ENCODE results near the gene COX20.
"Not testable (repeated sequence)": the region's sequence is repeated elsewhere in the genome, so short reads cannot be mapped to it uniquely, and the experiment has no call there.

Gene COX20

DNA sequence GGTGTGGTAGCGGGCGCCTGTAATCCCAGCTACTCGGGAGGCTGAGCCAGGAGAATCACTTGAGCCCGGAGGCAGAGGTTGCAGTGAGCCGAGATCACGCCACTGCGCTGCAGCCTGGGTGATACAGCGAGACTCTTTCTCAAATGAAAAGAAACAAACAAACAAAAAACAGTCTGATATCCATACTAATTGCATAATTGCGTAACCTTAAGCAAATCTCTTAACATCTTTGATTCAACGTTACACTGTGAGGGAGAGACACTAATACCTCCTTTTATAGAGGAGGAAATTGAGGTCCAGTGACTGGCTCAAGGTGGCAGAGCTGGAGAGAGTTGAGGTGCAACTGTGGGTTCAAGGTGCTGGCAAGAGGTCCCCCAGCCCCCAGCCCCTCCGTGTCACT is 12.6 kb upstream of the COX20 start:
- no peak for DNase-seq (ENCODE audit: low spot score)

DNA sequence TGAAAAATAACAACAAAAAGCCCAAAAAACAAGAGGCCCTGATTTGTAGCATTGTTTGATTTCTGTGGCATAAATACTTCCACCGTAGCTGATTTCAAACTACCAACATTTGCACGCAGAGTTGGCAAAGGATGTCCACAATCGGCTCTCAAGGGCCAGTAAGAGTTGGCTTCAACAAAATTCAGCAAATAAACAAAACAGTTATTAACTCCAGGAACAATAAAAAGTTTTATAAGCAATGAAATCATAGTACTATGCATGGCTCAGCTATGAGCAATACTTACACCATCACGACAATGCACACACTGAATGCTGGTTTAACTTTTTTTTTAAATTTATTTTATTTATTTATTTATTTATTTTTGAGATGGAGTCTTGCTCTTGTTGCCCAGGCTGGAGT is 8.7 kb upstream of the COX20 start:
- no peak for DNase-seq (ENCODE audit: low spot score)

DNA sequence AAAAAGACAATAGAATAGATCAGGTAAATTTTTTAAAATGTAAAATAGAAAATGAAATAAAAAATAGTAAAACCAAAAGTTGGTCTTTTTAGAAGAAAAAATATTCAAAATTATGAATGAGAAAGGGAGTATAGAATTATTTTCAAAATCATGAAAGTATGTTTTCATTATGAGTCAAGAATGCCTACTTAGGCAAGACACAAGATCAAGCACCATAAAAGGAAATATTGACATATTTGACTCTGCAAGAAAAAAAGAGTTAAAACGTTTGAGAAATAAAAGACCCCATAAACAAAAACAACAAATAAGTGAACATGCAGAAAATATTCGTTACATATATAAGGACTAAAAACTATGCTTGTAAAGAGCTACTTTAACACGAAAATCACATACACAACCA is 4.8 kb upstream of the COX20 start:
- no peak for DNase-seq (ENCODE audit: low spot score)

DNA sequence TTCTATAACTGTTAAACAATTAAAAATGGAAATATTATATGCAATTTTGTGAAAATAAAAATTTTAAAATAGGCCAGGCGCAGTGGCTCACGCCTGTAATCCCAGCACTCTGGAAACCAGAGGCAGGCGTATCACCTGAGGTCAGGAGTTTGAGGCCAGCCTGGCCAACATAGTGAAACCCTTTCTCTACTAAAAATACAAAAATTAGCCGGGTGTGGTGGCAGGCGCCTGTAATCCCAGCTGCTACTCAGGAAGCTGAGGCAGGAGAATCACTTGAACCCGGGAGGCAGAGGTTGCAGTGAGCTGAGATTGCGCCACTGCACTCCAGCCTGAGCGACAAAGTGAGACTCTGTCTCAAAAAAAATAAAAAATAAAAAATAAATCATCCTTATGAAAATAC is 2.2 kb upstream of the COX20 start:
- not testable (repeated sequence) for DNase-seq (ENCODE audit: low spot score)

DNA sequence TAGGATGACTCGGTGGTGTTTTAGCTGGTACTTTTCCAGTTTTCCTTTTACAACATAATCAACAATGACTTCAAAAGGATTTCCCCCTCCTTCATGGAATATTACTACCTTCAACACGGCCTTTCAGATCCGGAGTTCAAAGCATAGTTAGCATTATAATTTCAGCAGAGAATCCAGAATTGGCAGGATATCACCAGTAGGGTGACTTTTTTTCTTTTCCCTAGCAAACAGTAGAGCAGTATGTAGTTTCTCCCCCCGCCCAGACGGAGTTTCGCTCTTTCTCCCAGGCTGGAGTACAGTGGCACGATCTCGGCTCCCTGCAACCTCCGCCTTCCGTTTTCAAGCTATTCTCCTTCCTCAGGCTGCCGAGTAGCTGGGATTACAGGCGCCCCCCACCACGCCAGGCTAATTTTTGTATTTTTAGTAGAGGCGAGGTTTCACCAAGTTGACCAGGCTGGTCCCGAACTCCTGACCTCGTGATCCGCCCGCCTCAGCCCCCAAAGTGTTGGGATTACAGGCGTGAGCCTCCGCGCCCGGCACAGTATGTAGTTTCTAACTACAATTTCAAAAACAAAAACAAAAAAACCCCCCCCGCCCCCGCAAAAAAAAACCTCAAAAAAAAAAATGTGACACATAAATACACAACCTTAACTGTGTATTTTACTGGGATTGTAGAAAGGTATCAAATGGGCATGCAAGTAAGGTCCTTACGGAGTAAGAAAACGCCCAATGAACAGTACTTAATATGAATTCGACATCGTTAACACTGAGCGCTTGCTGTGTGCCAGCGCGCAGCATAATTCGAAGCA is 1.5 kb upstream of the COX20 start:
- peak; percentile 67 for DNase-seq (ENCODE audit: low spot score)

DNA sequence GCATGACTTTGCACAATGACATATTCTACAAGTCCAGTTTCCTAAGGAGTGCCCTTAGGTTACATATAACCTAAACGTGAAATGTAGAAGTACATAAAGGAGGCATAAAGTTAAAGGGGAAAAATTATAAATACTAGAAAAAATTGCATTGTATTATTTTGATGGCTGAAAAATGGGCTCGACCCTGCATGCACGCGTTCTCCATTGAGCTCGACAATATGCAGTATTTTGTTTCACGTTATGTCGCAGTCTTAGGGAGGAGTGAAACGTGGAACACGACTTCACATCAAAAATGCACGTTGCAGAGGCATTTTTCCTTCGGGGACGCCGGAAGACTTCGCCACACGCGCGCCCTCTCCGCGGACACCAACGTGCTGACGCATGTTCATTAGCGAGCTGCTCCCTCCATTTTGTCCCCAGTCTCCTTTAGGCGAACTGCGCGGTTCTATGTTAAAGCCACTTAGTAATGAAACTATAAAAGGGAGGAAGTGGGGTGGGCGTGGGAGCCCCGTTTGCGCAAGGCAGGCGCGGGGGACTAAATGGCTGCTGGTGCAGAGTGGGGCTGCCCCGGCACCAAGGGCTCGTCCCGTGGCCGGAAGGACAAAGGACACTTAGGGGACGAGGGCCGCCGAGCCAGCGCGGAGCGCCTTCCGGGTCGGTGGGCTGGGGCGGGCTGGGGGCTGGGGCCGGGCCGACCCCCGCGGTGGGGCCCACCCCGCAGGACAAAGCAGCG is 749 bp upstream of the COX20 start:
- peak; percentile 81 for DNase-seq (ENCODE audit: low spot score)

DNA sequence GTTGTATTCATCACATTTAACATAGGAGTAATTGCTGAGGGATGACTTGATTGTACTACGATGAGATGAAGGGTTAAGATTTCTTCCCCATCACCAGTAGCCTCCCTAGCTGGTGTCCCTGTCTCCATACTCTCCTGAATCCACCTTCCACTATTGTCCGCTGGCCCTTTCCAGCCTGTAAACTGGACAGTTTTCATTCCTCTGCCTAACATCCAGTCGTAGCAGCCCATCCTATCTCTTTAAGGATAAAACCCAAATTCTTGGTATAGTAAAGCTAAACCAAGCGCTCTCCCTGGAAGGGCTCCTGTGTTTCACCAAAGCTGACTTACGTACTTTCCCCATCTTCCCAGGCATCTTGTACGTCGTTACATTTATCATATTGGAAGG is 670 bp downstream of the COX20 start:
- peak; percentile 37 for DNase-seq (ENCODE audit: low spot score)

DNA sequence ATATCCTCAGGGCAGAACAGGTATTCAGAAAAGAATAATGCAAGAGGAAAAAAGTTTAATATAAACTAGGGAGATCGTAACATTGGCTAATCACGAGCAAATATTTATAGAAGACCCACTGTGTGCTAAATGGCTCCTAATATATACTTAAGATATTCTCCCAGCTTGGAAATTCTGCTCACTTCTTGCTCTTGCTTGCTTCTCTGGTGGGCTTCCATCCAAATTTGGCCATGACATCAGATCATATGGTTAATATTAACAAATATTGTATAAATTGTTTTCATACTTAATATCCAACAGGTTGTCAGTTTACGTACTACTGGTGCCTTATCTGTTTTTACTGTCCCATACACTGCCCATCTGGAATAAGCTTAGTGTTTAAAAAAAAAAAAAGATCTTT is 1.1 kb downstream of the COX20 start:
- DNase-seq (ENCODE audit: low spot score), result no peak

DNA sequence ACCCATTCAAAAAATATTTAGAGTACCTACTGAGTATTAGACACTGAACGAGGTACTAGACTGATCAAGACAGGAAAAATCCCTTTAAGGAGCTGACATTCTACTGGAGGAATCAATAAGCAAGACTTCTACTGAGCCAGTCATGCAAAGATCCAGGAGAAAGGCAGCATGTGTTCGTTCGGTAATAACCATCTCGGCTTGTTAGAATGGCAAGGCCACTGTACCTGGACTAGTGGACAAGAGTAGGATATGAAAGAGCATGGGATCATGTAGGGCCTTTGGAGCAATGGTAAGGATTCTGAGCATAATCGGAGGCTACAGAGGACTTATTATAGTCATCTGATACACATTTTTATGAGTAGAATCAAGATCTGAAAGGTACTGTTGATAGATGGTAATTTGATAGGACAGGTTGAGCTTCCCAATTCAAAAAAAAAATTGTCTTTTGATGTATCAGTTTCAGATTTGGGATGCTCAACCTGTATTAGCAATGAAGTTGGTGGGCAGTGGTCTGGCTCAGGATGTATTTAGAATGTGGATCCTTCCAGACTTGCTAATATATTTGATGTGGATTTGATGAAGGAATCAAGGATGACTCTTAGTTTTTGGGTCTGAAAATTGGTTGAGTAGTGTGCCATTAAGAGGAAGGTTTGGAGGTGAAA is 2.3 kb downstream of the COX20 start:
- DNase-seq (ENCODE audit: low spot score), result no peak

DNA sequence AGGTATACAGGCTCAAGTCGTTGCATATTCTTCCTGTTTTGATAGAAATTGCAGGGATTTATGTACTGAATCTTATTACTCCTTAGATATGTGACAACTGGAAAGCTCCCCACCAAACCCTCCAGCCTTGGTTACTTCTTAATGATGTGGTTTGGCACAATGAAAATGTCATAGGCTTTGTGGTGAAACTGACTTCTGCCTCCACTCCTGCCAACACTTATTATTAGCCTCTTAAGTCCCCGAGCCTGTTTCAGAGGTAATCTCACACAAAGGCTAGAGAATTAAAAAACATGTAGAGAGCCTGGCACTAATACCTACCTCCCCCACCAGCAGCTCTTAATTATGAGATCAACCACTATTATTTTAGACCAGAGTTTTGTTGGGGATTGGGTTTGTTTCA is 4.2 kb downstream of the COX20 start:
- no peak for DNase-seq (ENCODE audit: low spot score)

DNA sequence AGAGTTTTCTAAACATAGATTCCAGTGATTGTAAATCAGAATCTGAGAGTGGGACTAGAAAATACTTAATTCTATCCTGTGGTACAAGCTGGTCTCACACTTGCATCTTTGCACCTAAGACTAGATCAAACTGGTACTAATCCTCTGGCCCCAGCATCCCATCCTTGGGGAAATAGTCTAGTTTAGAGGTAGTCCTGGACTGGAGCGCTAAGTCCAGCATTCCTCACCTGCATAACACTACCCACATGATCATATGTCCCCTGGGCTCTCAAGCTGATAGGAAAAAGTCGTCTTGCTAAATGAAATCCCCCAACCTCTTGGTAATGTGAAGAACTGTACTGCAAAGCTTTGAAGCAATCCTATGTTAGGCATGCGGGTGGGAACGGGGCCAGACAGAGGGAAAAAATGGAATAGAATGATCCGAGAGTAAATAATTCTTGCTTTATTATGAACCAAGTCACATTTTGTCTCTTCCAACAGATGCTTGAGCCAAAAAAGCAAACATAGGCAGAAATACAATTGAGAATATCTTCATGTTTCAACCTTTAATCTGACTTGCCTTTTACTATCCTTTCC is 4.8 kb downstream of the COX20 start:
- DNase-seq (ENCODE audit: low spot score), result no peak

DNA sequence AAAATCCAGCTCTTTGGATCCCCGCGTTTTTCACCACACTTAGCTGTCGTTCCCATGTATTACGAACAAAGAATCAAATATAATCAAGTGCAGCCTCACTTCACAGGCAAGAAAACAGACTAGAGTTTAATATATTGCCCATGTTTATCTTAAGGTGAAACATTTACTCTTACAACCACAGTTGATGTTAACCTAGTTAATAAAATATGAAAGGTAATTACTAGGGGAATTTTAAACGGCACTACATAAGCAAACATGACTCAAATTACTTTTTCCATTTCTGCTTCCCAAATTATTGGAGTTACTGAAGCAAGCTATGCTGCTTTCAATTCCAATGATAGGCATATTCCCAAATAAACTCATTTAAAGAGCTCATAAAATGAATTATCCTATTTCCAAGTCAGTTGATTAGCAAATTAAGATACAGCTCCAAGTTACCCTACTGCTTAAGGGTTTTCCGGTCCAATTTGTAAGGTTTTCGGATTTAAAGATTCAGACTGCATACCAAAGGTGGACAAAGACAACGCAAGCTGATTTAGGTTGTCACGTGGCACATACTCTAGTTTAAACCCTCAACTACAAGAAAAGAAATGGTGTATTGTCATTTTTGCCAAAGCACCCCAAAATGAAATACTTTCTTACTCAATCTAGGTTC is 5.9 kb downstream of the COX20 start:
- DNase-seq (ENCODE audit: low spot score), result no peak

DNA sequence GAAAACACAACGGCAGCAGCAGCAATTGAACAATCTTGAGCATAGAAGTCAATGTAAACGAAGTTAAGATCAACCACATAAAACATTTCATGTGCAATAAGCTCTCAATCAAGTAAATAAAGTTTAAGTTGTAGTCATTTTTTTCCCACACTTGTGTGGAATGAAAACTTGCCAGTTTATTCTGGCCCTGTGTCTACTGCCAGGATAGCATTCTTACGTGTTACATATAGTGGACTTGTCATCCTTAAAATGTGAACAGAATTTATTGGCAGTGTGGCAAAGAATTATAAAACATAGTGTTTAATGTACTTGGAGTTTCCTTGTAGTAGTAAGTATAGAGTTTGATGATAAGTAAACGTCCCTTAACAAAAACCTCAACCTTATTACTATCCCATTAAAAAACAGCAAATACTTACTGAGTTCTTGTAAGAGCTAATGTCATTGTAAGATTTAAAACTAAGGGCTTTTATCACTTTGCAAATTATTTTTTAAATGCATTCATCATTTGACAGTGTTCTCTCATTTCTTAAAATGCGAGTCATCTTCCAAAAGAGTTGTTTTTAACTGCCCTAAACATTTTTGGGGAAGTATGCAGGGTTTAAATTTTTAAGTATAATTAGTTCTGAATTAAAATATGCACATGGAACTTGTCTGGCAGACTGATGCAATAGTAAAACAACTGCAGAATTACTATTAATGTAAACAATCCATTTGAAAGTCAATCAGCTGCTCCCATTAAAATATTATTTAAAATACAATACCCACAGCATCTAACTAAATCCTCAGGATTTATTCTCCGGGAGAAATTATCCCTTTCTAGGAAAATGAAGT is 7.9 kb downstream of the COX20 start:
- no peak for DNase-seq (ENCODE audit: low spot score)

DNA sequence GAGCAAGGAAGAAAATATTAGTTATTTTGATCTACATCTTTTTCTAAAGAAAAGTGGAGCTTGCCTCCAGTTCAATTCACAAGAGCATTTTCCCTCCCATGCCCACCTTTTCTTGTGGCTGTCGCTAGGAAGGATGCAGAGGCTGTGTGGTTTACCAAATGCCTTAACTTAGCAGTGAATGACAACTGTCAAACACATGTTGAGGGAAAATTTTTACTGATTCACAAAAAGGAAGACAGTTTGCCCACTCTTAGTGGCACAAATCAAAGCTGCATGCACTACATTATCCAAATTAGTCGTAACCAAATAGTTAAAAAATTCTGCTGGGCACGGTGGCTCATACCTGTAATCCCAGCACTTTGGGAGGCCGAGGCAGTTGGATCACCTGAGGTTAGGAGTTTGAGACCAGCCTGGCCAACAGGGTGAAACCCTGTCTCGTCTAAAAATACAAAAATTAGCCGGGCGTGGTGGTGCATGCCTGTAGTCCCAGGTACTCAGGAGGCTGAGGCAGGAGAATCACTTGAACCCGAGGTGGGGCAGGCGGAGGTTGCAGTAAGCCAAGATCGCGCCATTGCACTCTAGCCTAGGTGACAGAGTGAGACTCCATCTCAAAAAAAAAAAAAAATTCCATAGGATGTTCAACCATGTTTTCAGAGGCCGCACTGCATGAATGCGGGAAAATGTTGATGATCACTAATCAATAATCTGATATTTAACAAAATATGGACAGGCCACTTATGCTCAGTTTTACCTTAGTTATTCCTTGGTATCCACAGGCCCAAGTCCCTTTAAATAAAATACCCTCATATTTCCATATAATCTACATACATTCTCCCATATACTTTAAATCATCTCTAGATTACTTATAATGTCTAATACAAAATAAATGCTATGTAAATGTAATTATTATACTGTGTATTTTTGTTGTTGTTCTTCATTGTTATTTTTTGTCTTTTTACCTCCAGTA is 9.0 kb downstream of the COX20 start:
- DNase-seq (ENCODE audit: low spot score), result no peak

DNA sequence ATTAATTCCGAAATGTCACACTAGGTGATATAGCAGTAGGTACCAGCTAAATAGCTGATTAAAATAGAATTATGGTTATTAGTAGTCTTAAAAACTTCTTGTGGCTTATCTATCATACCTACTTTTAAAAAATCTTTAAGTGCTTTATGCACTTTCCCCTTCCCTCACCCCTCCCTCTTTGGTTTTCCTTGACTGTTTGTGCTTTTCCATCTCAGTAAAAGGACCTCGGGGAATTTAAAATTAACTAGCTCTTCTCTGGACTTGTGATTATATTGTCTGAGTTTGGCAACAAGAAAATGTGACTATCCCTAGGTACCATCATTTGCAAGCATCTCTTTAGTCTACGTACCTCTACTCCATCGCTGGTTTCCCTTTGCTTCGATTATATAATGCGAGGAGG is 11.2 kb downstream of the COX20 start:
- DNase-seq (ENCODE audit: low spot score), result no peak

DNA sequence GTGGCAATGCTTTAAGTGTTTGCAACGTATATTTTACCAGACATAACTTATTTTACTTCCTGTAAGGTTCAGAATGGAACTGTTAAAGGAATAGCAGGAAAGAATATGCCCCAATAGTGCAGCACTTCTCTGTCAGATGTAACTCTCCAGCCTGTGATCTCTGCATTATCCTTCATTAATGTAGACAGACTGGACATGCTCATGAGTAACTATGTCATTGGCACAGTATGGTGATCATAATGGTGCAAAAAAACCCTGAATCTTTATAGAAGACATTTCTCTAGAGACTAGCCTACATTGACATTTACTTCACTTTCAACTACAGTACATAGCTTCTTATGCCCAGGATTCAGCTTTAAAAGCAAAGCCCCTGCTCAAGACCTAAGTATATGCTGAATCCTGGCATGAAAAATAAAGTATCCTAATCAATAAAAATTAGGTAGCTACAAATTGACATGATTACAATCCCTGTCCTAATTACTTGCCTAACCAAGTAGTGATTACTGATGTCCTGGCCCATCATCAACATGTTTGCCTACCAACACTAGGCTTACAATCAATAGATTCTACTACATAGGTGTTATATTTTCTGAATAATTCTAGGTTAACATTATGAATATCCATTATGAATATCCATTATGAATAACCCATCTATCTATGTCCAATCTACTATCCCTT is 13.9 kb downstream of the COX20 start:
- DNase-seq (ENCODE audit: low spot score), result no peak

DNA sequence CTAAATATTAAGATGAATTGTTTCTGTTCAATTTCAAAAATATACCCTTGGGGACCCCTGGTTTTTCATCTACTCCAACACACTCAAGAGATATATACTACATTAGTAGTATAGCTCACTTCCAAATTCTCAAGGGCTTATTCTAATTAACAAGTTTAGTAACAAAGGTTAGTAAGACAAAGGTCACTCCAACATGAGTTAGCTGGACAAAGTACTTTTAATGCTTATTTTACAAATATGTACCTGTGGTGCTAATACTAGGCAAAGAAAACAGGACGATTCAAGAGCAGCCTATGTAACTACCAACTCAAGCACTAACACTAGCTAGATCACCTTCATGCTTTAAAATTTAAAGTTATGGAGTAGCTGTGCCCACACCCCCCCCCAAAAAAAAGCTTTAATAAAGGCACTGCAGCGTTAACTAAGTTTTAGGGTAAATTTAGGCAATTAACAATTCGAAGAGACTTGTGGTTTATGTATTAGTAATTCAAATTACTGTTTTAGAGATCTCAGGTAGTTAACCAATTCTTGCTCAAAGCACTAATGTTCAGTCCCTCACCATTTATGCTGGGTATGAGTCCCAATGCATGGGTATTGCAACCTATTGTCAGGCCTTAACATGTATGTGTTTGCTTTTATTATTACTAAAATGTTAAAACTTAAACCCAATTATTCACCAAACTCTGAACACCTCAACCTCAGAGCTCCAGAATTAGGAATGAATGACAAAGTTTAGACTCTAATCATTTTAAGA is 14.8 kb downstream of the COX20 start:
- no peak for DNase-seq (ENCODE audit: low spot score)

DNA sequence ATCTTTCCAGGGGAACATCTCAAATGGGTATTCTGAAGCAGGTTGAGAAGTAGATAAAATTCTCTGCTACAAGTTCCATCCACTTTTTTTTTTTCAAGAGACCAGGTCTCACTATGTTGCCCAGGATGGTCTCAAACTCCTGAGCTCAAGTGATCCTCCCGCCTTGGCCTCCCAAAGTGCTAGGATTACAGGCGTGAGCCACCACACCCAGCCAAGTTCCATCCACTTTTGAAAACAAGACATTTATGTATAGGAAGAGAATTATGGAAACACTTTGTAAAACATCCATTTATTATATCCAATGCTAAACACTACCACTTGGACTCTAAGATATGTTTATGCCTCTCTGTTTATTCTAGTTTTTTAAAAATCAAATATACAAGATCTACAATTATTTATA is 15.4 kb downstream of the COX20 start:
- DNase-seq (ENCODE audit: low spot score), result no peak
